ENCODE measurements around the gene PTPRN2.

- no peak for TF ChIP-seq CTCF (IDR thresholded peaks at IDR 0.05)
- no peak for TF ChIP-seq POLR2A (IDR thresholded peaks at IDR 0.05)
Observed at GRCh38 chr7:158583810-158584209, 3.8 kb downstream of the PTPRN2 start.
